GM19395 (cell line): ENCODE data around the gene MPHOSPH10.
A peak's percentile ranks its signal among the peaks of the same experiment; 100 is the strongest.
"Not testable (repeated sequence)": the region's sequence is repeated elsewhere in the genome, so short reads cannot be mapped to it uniquely, and the experiment has no call there.

Experiments
- ATAC-seq: cut with Tn5 transposase; IDR thresholded peaks from one replicate; pipeline ENCODE4 v1.9.1; 2021; ENCODE audit warnings: mild to moderate bottlenecking, moderate library complexity; ENCODE audit not compliant: unreplicated experiment

The MPHOSPH10 gene, protein sequence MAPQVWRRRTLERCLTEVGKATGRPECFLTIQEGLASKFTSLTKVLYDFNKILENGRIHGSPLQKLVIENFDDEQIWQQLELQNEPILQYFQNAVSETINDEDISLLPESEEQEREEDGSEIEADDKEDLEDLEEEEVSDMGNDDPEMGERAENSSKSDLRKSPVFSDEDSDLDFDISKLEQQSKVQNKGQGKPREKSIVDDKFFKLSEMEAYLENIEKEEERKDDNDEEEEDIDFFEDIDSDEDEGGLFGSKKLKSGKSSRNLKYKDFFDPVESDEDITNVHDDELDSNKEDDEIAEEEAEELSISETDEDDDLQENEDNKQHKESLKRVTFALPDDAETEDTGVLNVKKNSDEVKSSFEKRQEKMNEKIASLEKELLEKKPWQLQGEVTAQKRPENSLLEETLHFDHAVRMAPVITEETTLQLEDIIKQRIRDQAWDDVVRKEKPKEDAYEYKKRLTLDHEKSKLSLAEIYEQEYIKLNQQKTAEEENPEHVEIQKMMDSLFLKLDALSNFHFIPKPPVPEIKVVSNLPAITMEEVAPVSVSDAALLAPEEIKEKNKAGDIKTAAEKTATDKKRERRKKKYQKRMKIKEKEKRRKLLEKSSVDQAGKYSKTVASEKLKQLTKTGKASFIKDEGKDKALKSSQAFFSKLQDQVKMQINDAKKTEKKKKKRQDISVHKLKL

DNA sequence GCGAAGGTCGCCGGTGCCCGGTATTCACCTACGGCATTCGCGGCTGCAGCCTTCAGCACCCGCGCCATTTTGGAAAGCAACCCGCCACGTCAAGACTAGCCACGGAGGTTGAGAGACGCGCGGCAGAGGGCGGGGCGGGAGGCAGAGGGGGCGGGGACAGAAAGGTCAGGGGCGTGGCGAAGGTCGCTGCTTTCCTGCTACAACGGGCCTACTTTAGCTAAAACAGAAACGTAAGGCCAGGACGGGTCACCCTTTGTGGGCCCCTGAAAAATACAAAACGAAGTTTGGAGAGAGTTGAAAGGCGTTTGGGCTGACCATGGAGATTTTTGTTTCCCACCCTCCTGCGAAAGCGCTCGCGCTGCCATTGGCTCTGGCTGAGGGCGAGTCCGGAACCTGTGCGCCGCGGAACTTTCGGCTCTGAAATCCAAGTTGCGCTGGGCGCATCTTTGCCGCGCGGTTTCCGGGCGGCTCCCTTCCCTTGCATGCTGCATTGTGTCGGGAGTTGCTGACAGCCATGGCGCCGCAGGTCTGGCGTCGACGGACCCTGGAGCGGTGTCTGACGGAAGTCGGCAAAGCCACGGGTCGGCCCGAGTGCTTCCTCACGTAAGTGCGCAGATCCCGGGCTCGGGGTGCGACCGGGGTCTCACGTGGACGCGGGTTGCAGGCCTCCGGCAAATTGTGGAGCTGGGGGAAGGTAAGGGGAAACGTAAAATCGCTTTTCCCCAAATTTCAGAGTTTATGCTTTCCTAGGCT is at the start of gene MPHOSPH10, which contains the start of gene MCEE:
TSS of gene MPHOSPH10 (plus strand) at position 483 of the 753 bp plus-strand sequence. CDS start at position 515, 32 bp downstream.
TSS of gene MCEE (minus strand) at position 78 of the 753 bp plus-strand sequence. CDS start at position 68, 10 bp downstream.
- peak; percentile 92 for ATAC-seq

DNA sequence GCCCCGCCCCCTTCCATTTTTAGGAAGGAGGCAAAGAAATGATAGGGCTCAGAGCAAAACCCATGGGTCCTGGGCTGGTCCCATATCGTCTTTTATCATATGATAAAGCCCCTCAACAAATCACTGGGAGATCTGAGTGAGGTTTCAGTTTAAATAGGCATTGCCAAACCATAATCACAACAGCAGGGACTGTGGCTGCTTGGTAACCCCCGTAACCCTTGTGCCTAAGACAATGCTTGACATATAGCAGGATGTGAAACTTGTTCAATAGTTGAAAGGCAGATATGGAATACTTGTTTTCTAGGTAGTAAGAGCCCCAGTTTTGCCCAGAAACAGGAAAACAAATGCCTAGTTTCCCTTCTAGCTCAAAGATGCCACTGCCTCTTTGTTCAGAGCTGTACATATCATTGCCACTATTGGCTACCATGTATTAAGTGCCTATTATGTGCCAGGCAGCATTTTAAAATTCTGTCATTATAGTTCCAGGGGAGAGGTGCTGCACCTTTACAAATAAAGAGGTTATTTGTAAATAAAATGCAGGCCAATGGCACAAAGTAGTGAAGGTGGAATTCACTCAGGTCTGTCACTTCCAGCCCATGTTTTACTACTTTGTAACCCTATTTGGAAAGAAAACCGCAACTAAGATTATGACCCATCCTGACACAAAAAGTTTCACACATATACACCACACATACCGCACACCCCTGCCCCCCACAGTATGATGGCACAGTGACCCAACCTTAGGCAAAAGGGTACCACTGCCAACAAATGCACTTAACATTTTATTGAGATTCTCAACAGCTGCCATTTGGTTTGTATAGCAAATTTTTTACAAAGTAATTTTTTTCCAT is 47.8 kb upstream of the MPHOSPH10 start:
- peak; percentile 67 for ATAC-seq

DNA sequence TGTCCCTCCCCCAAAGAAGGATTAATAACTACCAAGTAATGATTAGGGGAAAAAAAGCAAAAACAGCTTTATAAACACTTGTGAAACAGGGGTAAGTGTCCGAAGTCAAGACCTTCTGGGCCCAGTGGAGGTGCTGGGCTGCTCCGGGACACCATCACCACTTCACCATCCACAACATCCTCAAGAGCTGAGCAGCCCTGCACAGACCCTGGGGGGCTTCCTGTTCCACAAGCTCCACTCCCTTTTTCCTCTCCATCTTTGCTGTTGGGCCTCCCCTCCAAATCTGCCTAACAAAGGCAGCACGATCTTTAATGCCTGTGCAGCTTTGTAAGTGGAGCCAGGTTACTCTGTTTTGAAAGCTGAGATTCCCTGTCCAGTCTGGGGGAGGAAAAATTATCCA is 47.1 kb upstream of the MPHOSPH10 start:
- ATAC-seq, result not testable (repeated sequence)

DNA sequence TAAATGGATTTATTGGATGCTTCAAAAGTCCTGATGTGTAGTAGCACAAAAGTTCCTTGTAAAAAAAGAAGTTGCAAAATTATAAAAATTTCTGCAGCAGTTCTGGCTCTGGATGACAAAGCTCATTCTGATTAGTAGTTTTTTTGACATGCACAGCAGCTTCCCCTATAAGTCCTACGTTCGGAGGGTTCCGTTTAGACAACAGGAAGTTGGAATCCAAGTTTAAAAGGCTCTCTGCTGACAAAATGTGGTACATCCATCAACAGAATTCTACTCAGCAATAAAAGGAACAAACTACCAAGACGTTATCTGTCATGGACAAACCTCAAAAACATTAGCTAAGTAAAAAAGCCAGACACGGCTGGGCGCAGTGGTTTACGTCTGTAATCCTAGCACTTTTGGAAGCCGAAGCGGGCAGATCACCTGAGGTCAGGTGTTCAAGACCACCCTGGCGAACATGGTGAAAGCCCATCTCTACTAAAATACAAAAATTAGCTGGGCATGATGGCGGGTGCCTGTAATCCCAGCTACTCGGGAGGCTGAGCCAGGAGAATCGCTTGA is 46.6 kb upstream of the MPHOSPH10 start:
- not testable (repeated sequence) for ATAC-seq

DNA sequence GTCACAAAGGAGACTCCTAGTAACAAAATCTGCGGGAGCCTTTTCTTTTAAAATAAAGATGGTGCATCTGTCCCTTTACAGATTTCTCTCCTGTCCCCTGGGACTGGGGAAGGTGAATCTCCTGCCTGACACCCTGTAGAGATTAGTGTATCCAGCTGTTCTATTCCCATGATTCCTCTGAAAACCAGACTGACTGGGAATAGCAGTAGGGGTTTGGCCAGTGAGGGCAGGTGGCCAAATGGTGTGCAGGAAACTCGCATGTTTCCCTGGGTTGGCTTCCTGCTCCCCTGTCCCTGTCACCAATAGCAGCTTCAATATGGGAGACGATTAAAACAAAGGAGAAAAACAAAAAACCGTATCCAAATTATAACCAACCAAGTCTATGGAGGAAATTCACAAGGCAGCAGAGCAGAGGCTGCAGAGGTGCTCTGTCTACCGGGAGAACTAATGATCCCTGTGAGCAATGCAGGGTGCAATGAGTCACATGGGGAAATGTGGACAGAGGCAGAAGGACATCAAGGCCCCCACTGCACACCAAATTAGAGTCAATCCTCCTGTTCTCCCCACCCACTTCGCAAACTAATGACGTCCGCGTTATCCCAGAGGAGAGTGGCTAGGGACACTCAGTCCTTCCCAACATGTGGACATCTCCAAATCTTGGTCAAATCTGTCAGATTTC is 45.0 kb upstream of the MPHOSPH10 start:
- not testable (repeated sequence) for ATAC-seq

DNA sequence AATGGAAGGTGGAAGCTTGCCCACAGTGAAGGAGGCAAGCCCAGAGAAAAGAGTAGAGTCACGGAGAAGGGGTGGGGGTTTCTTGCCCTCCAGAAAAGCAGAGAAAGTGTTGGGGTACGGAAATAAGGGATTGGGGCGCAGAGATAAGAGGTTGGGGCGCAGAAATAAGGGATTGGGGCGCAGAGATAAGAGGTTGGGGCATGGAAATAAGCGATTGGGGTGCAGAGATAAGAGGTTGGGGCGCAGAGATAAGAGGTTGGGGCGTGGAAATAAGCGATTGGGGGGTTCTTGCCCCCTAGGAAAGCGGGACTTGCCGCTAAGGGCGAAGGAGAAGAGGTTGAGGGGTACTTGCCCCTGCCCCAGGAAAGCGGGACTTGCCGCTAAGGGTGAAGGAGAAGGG is 41.0 kb upstream of the MPHOSPH10 start:
- not testable (repeated sequence) for ATAC-seq

DNA sequence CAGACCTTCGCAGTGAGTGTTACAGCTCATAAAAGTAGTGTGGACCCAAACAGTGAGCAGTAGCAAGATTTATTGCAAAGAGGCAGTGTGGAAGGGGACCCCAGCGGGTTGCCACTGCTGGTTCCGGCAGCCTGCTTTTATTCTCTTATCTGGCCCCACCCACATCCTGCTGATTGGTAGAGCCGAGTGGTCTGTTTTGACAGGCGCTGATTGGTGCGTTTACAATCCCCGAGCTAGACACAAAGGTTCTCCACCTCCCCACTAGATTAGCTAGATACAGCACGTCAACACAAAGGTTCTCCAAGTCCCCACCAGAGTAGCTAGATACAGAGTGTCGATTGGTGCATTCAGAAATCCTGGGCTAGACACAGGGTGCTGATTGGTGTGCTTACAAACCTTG is 38.6 kb upstream of the MPHOSPH10 start:
- ATAC-seq, result not testable (repeated sequence)

DNA sequence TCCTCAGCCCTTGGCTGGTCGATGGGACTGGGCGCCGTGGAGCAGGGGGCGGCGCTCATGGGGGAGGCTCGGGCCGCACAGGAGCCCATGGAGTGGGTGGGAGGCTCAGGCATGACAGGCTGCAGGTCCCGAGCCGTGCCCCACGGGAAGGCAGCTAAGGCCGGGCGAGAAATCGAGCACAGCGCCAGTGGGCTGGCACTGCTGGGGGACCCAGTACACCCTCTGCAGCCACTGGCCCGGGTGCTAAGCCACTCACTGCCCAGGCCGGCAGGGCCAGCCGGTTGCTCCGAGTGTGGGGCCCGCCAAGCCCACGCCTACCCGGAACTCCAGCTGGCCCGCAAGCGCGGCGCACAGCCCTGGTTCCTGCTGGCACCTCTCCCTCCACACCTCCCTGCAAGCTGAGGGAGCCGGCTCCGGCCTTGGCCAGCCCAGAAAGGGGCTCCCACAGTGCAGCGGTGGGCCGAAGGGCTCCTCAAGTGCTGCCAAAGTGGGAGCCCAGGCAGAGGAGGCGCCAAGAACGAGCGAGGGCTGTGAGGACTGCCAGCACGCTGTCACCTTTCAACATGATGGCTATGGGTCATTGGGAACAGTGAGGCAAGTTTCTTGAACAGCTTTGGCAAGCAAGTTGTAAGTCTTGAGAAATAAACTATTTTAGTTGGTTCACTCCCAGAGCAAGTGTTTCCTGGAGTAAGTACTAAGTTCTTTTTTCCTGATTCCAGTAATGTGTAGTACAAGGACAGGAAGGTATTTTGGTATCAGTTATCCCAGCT is 37.8 kb upstream of the MPHOSPH10 start:
- ATAC-seq, result not testable (repeated sequence)

DNA sequence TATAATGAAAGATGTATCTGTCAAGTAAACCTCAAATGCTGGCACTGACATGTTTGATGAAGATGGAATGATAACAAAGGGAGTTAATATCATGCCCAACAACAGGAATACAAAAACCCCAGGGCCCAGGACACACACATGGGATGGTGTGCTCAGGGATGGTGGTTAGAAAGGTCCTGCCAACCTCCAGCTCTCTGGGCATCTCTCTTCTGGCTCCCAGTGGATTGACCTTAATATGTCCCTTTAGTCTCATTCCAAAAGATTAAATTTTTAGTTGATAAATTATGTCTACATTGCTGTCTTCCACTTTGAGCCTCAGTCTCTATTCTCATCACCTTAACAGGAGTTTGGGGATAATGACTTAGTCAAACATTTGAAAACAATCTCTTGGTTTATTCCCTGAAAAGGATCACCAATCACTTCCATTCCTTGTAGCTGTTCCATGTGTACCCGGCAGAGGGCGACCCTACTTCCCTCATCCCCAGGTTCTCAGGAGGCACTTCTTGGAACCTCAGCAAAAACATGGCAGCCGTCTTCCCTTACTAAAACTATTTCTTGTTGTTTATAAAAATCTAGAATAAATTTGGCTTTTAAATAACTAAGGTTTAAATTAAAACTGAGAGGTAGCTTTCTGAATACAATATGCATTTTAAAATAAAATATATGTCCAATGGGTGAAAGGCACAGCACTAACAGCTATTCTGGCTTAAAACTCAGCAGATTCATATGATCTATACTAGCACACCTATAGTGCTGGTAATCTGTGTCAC is 30.1 kb upstream of the MPHOSPH10 start:
- ATAC-seq, result peak; percentile 63

DNA sequence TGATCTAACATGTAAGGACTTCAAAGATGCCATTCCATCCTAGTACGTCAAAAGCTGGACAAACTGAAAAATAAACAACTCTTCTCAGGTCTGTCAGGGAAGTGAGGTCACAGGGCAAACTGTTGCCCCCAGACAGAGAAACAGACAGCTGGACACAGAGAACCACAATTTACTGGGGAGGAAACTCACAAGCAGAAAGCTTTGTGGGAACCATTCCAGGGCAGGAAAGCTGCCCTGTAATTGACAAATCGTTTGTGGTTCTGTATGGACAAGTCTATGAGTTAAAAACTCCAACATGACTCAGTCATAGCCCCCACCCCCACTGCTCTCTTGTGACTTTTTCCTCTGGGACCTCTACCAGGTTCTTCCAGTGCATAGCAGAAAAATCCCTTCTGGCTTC is 28.8 kb upstream of the MPHOSPH10 start:
- ATAC-seq, result no peak

DNA sequence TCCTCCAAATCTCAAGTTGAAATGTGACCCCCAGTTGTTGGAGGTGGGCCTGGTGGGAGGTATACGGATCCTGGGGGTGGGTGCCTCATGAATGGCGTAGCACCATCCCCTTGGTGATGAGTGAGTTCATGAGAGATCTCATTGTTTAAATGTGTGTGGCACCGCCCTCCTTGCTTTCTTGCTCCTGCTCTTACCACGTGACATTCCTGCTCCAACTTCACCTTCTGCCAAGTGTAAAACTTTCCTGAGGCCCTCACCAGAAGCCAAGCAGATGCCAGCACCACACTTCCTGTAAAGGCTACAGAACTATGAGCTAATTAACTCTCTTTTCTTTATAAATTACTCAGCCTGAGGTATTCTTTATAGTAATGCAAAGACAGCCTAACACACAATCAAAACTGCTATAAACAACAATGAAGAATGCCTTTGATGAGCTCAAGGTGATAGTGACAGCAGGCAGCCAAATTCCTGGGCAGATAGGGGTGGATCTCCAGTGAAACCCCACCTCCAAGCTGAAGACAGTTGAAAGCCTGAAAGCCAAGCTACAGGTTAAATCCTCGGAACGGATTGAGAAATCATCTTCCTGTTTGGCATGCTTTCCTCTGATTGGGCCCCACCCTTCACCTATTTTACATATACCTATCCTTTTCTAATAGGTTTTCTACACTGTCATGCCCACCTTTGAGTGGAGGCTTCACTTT is 27.3 kb upstream of the MPHOSPH10 start:
- no peak for ATAC-seq

DNA sequence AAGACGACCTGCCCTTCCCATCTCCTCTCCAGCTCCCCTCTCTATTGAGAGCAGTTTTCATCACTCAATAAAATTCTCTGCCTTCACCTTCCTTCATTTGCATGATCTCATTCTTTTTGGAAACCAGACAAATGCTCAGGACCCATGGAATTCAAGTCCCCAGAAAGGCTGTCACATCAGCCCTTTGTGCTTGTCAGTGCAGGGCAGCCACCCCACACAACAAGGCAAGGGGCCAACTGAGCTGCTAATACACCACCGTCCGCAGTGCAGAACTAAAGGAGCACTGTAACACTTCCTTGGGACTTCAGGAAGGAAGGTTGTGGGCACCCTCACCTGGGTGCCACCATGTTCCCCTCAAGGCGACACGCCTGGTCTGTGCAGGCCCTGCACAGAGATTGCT is 26.6 kb upstream of the MPHOSPH10 start:
- ATAC-seq, result no peak

DNA sequence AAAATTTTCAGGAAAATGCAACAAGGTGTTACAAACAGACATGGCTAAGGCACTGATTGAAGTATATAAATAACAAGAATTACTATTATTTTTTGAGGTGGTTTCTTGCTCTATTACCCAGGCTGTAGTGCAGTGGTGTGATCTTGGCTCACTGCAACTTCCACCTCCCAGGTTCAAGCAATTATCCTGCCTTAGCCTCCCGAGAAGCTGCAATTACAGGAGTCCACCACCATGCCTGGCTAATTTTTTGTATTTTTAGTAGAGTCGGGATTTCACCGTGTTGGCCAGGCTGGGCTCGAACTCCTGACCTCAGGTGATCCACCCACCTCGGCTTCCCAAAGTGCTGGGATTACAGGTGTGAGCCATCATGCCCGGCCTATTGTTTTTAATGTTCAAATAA is 24.0 kb upstream of the MPHOSPH10 start:
- ATAC-seq, result not testable (repeated sequence)

DNA sequence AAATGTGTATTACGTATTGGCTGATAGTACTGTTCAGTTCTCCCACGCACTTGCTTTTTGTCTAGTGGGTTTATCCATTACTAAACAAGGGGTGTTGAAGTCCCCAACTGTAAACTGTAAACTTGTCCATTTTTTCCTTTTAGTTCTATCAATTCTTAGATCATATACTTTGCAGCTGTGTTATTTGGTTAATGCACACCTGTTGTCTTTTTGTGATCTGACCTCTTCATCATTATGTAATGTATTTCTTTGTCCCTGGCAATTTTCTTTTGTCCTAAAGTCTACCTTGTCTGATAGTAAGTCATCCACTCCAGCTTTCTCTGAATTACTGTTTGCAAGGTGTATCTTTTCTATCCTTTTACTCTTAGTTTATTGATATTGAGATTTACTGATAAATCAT is 22.3 kb upstream of the MPHOSPH10 start:
- ATAC-seq, result no peak

DNA sequence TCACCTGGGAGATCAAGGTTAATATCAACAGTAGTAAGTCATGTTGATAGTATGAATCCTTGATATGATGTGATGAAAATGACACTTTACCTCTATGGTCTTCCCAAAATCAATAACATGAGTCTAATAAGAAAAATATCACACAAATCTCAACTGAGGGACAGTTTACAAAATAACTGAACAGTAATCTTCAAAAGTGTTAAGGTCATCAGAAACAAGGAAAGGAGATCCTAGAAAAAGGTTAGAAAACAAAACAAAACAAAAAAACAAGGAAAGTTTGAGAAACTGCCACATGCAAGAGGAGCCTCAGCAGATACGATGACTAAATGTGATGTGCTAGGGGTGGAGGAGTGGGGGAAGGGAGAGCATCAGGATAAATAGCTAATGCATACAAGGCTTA is 16.6 kb upstream of the MPHOSPH10 start:
- no peak for ATAC-seq

DNA sequence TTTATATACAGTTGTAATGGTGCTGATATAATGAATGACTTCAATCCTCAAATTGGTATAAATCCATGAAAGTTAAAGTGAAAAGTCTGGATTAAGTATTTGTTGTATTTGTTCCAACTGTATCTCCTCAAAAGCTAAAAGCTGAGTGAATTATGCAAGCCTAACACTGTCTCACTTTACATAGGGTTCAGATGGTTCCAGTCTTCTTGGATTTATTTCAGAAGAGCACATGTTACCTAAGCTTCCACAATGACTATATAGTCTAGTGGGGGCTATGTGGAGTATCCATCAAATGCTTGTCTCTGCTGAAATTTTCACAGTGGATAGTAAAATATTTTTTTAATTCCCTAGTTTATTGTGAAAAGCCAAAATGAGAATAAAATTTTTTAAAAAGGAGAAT is 13.4 kb upstream of the MPHOSPH10 start:
- ATAC-seq, result no peak

DNA sequence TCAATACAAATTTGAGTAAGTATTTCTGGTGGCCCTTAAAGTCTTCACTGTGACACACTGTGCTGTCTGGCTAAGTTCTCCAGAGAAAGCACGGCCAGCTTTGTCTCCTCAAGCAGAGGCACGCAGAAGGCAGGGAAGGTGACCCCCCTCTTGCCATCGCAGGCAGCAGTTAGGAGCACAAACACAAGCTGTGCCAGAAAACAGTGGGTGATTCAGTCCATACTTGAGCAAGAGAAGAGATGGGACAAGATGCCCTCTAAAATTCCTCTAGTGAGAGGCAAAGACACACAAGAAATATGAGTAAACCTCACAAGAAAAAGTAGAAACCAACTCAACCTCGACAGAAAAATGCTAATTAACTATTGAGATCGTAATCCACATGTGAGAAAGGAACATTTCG is 10.2 kb upstream of the MPHOSPH10 start:
- ATAC-seq, result no peak
